HG03558 (cell line): Measurements from ENCODE around the gene MAGEA9B.
A peak's percentile ranks its signal among the peaks of the same experiment; 100 is the strongest.
"Not testable (repeated sequence)": the region's sequence is repeated elsewhere in the genome, so short reads cannot be mapped to it uniquely, and the experiment has no call there.

Source experiments
- ATAC-seq: cut with Tn5 transposase; IDR thresholded peaks from one replicate; pipeline ENCODE4 v1.9.1; 2021; ENCODE audit warnings: moderate number of reproducible peaks; ENCODE audit not compliant: unreplicated experiment; ENCODE audit errors: extremely low read depth

The MAGEA9B gene

GRCh38 chrX:149540131-149540620 lies 47.1 kb downstream of the MAGEA9B start:
- peak; percentile 1 for ATAC-seq

GRCh38 chrX:149539283-149540130 lies 47.8 kb downstream of the MAGEA9B start:
- no peak for ATAC-seq

- not testable (repeated sequence) for ATAC-seq
These were observed 49.8 kb downstream of the MAGEA9B start for GRCh38 chrX:149537474-149537873.

DNA sequence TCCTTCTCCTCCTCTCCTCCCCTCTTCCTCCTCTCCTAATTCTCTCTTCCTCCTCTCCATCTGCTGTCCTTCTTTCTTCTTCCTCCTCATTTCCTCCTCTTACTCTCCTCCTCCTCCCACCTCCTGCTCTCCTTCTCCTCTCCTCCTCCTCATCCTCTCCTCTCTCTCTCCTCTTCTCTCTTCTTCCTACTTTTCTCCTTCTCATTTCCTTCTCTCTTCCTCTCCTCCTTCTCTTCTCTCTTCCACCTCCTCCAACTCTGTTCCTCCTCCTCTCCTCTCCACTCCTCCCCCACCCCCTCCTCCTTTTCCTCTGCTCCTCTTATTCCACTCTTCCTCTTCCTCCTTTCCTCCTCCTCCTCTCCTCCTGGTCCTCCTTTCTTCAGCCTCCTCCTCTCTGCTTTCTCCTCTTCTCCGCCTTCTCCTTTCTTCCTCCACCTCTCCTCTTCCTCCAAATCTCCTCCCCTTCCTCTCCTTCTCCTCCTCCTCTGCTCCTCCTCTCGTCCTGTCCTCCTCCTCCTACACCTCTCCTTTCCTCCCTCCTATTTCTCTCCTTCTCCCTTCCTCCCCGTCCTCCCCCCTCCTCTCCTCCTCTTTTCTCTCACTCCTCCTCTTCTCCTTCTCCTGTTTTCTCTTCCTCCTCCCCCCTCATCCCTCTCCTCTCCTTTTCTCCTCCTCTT lies 52.2 kb downstream of the MAGEA9B start:
- ATAC-seq, result not testable (repeated sequence)

DNA sequence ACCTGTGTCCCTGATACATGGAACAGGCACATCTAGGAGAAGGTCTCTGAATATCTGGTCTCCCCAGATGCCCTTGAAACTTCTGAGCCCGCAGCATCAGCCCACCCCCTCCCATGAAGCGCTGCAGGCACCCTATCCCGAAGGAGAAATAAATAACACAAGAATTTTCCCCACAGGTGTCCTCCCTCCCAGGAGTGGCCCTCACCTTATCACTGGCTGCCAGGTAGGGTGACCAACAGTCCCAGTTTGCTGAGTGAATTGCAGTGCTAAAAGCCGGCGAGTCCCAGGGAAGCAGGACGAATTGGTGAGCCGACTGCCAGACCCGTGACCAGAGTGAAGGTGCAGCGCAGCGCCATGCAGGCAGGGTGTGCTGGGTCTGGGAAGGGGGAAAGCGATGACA lies 53.3 kb downstream of the MAGEA9B start:
- not testable (repeated sequence) for ATAC-seq

GRCh38 chrX:149532868-149533267 lies 54.4 kb downstream of the MAGEA9B start:
- not testable (repeated sequence) for ATAC-seq
